Prostate gland (tissue), 2 donors: ENCODE results near the gene CFAP97D2. TPM values are rescaled to one million over a fixed set of nuclear protein-coding genes. Genes with fewer than 3 reads are reported as not detected.
"Not testable (repeated sequence)": the region's sequence is repeated elsewhere in the genome, so short reads cannot be mapped to it uniquely, and the experiment has no call there.

Source experiments
- DNase-seq: peaks from one replicate; pipeline ENCODE4 v3.0.0-alpha.2; 2019; ENCODE audit warnings: low spot score
- H3K27ac ChIP-seq, 2 donors: fragments of 200-600 bp; sonication (generic); 2 replicates each; pipeline ENCODE4 v1.5.1; 2017 to 2019
- H3K27me3 ChIP-seq: fragments of 200-600 bp; sonication (generic); replicated peaks from 2 replicates; pipeline ENCODE4 v1.5.1; 2019; ENCODE audit not compliant: insufficient read depth
- H3K36me3 ChIP-seq, 2 donors: fragments of 200-600 bp; sonication (generic); 1 replicate in 1 of 2; 2 replicates in 1 of 2; pipeline versions ENCODE4 v1.5.1 to v1.8.1; 2017 to 2019
- H3K4me1 ChIP-seq: fragments of 200-600 bp; sonication (generic); replicated peaks from 2 replicates; pipeline ENCODE4 v1.5.1; 2019
- H3K4me3 ChIP-seq, 2 donors: fragments of 200-600 bp; sonication (generic); 2 replicates each; pipeline ENCODE4 v1.5.1; 2017 to 2019
- H3K9me3 ChIP-seq: fragments of 200-600 bp; sonication (generic); 2 replicates; pipeline ENCODE4 v1.5.1; 2017
- CTCF ChIP-seq, 4 experiments: fragments of 200-600 bp in 2 of 4; fragments of 450-650 bp in 2 of 4; sonication (generic) in 2 of 4; IDR thresholded peaks; 1 replicate in 3 of 4; 2 replicates in 1 of 4; pipeline ENCODE4 v1.5.1; 2016 to 2019; ENCODE audit warnings: antibody characterized with exemption in 4 of 4, mild to moderate bottlenecking in 2 of 4, moderate library complexity in 2 of 4
- POLR2A ChIP-seq: fragments of 450-650 bp; IDR thresholded peaks from one replicate; pipeline ENCODE4 v1.6.1; 2016; ENCODE audit warnings: antibody characterized with exemption, mild to moderate bottlenecking
- POLR2AphosphoS5 ChIP-seq: sonication (generic); formaldehyde crosslinking; IDR thresholded peaks from one replicate; pipeline ENCODE4 v1.6.1; 2017; ENCODE audit warnings: antibody characterized with exemption
- WGBS: methylation state at CpG from one replicate; pipeline ENCODE4 v1.1.5; 2018; 5-methylcytosine and 5-hydroxymethylcytosine counted together
- intact Hi-C: fragments of 100-400 bp; cut with DNase I; formaldehyde crosslinking; loops from one replicate; pipeline ENCODE4 v1.14.2; 2022
- total RNA-seq, 2 donors: library from RNA; depleted of rRNA; stranded (reverse); fragments of >200 nt; gene quantifications; one replicate each; pipeline ENCODE4 v1.1.0, GENCODE V29; 2016

Gene CFAP97D2
- total RNA-seq, 2 donors from 2014 or later = 0.62 TPM; not detected in 1

GRCh38 chr13:114148521-114148855, 30.6 kb upstream of the CFAP97D2 start:
- TF ChIP-seq POLR2A (no peak), CTCF (IDR thresholded peaks at IDR 0.05) (no peak), POLR2AphosphoS5 (no peak)
- intact Hi-C loops = no loop called here
- Histone ChIP-seq H3K4me1 (no peaks in the 10 kb centered on the region), H3K27ac (no peak overlapping the region), H3K27me3 (no peaks in the 10 kb centered on the region), H3K36me3 (no peaks in the 10 kb centered on the region), H3K9me3 (no peaks in the 10 kb centered on the region), H3K4me3 (no peak overlapping the region)
- WGBS = 80% methylated on average over 8 of the region's 8 CpGs
- no peak for DNase-seq

DNA sequence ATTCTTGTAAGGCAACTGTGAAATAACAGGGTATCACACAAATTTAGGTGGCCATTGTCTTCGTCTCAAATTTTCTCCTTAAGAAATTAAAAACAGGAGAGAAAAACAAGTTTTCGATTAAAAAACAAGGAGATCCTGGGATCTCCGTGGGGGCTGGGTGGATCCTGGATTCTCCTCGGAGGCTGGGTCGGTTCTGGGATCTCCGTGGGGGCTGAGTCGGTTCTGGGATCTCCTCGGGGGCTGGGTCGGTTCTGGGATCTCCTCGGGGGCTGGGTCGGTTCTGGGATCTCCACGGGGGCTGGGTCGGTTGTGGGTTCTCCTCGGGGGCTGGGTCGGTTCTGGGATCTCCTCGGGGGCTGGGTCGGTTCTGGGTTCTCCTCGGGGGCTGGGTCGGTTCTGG, 30.2 kb upstream of the CFAP97D2 start:
- H3K4me1 ChIP-seq, DNase-seq: not testable (repeated sequence)
- WGBS = 93% methylated on average over 19 of the region's 19 CpGs

GRCh38 chr13:114149774-114150740, 29.0 kb upstream of the CFAP97D2 start:
- Histone ChIP-seq H3K9me3 (no peaks in the 10 kb centered on the region), H3K27me3 (no peaks in the 10 kb centered on the region), H3K27ac (no peak overlapping the region), H3K4me3 (no peak overlapping the region), H3K36me3 (no peaks in the 10 kb centered on the region), H3K4me1 (no peaks in the 10 kb centered on the region)
- intact Hi-C loops = no loop called here
- no peak for DNase-seq
- WGBS = 82% methylated on average over 12 of the region's 12 CpGs
- no peak for TF ChIP-seq POLR2A
- TF ChIP-seq CTCF (IDR thresholded peaks at IDR 0.05) = no peak
- no peak for TF ChIP-seq POLR2AphosphoS5

More for the DNA sequence above, 30.2 kb upstream of the CFAP97D2 start:
- H3K27me3 ChIP-seq, H3K36me3 ChIP-seq, H3K27ac ChIP-seq, intact Hi-C loops, H3K9me3 ChIP-seq, H3K4me3 ChIP-seq: not testable (repeated sequence)

GRCh38 chr13:114151031-114151430, 28.0 kb upstream of the CFAP97D2 start:
- DNase-seq = no peak
- H3K27ac ChIP-seq = no peak overlapping the region
- H3K36me3 ChIP-seq = no peaks in the 10 kb centered on the region
- no peaks in the 10 kb centered on the region for H3K9me3 ChIP-seq
- 76% methylated on average over 10 of the region's 10 CpGs for WGBS
- no peaks in the 10 kb centered on the region for H3K4me1 ChIP-seq
- intact Hi-C loops = no loop called here
- TF ChIP-seq CTCF (IDR thresholded peaks at IDR 0.05) = no peak
- TF ChIP-seq POLR2A = no peak
- TF ChIP-seq POLR2AphosphoS5 = no peak
- H3K4me3 ChIP-seq = no peak overlapping the region
- H3K27me3 ChIP-seq = no peaks in the 10 kb centered on the region

- DNase-seq = peak; percentile 33
- TF ChIP-seq POLR2AphosphoS5 (no peak), CTCF (IDR thresholded peaks at IDR 0.05) (peak in 1 of 4 experiments; percentile 35), POLR2A (no peak)
- no peak overlapping the region for H3K4me3 ChIP-seq
- 66% methylated on average over 28 of the region's 28 CpGs for WGBS
- H3K27ac ChIP-seq = no peak overlapping the region
- no peaks in the 10 kb centered on the region for H3K9me3 ChIP-seq
- intact Hi-C loops = no loop called here
- H3K4me1 ChIP-seq = no peaks in the 10 kb centered on the region
- no peaks in the 10 kb centered on the region for H3K36me3 ChIP-seq
- no peaks in the 10 kb centered on the region for H3K27me3 ChIP-seq
Measured at GRCh38 chr13:114151565-114152284, 27.3 kb upstream of the CFAP97D2 start.
